SK-N-SH (cell line): ENCODE data around the gene FBN1. TPM values are rescaled to one million over a fixed set of nuclear protein-coding genes. Genes with fewer than 3 reads are reported as not detected.
A peak's percentile ranks its signal among the peaks of the same experiment; 100 is the strongest.

ENCODE experiments used
- CTCF ChIA-PET: fragments of 300-600, 350-600 bp; formaldehyde crosslinking; extraction: SDS; loops from one replicate; lab custom pipeline; 2021; lab: Yijun Ruan, JAX
- POLR2A ChIA-PET: fragments of 350-600 bp; sonication (Branson Sonifier 250); formaldehyde crosslinking; extraction: SDS; loops from one replicate; lab custom pipeline; 2020; ENCODE audit warnings: antibody characterized with exemption, inconsistent platforms; lab: Yijun Ruan, JAX
- DNase-seq: peaks from one replicate; pipeline ENCODE4 v3.0.0; 2012
- H2AFZ ChIP-seq: fragments of 200-600 bp; sonication (generic); 2 replicates; pipeline ENCODE4 v1.8.1; 2016; ENCODE audit warnings: antibody characterized with exemption, mild to moderate bottlenecking, low read depth
- H3F3A ChIP-seq: fragments of 200-600 bp; sonication (generic); replicated peaks from 2 replicates; pipeline ENCODE3; 2016; ENCODE audit warnings: antibody characterized with exemption, mild to moderate bottlenecking; ENCODE audit not compliant: insufficient read depth
- H3K27ac ChIP-seq, 2 experiments: fragments of 200-500 bp in 1 of 2; fragments of 200-600 bp in 1 of 2; sonication (Bioruptor generic) in 1 of 2; sonication (generic), shearing (Covaris generic) in 1 of 2; 2 replicates each; pipeline versions ENCODE4 v1.5.1 to v1.6.1; 2014 to 2016; ENCODE audit warnings: low read depth in 2 of 2, inconsistent platforms in 1 of 2, low read length in 1 of 2, mild to moderate bottlenecking in 1 of 2, mixed read lengths in 1 of 2
- H3K27me3 ChIP-seq: fragments of 200-600 bp; sonication (generic), shearing (Covaris generic); 2 replicates; pipeline ENCODE4 v1.6.1; 2016; ENCODE audit warnings: mixed run types; ENCODE audit not compliant: insufficient read depth
- H3K36me3 ChIP-seq, 2 experiments: fragments of 200-500 bp in 1 of 2; fragments of 200-600 bp in 1 of 2; sonication (Bioruptor generic) in 1 of 2; sonication (generic) in 1 of 2; replicated peaks in 1 of 2; 2 replicates each; pipeline versions ENCODE3 to v1.5.1; 2014 to 2016; ENCODE audit warnings: low read length in 1 of 2, mild to moderate bottlenecking in 1 of 2; ENCODE audit not compliant: insufficient read depth in 2 of 2, control insufficient read depth in 1 of 2
- H3K4me1 ChIP-seq, 2 experiments: fragments of 200-500 bp in 1 of 2; fragments of 200-600 bp in 1 of 2; sonication (Bioruptor generic) in 1 of 2; sonication (generic), shearing (Covaris generic) in 1 of 2; 2 replicates each; pipeline versions ENCODE4 v1.5.1 to v1.6.1; 2014 to 2016; ENCODE audit warnings: low read depth in 1 of 2, low read length in 1 of 2, mixed run types in 1 of 2; ENCODE audit not compliant: insufficient read depth in 2 of 2, control insufficient read depth in 1 of 2
- H3K4me2 ChIP-seq: fragments of 200-600 bp; sonication (generic), shearing (Covaris generic); 2 replicates; pipeline ENCODE4 v1.6.1; 2017; ENCODE audit warnings: mixed run types
- H3K4me3 ChIP-seq, 2 experiments: fragments of 200-500 bp in 1 of 2; fragments of 200-600 bp in 1 of 2; sonication (Bioruptor generic) in 1 of 2; sonication (generic), shearing (Covaris generic) in 1 of 2; 2 replicates each; pipeline versions ENCODE4 v1.5.1 to v1.8.1; 2014 to 2016; ENCODE audit warnings: low read depth in 2 of 2, inconsistent platforms in 1 of 2, low read length in 1 of 2, mild to moderate bottlenecking in 1 of 2, mixed read lengths in 1 of 2, moderate library complexity in 1 of 2
- H3K79me2 ChIP-seq: fragments of 200-600 bp; sonication (generic); 2 replicates; pipeline ENCODE4 v1.8.1; 2017; ENCODE audit warnings: mild to moderate bottlenecking; ENCODE audit not compliant: insufficient read depth
- H3K9ac ChIP-seq: fragments of 200-600 bp; sonication (generic); 2 replicates; pipeline ENCODE4 v1.6.1; 2017; ENCODE audit warnings: mixed run types
- H3K9me2 ChIP-seq: fragments of 200-600 bp; sonication (generic); 2 replicates; pipeline ENCODE4 v1.6.1; 2017; ENCODE audit warnings: mixed run types
- H3K9me3 ChIP-seq: fragments of 200-600 bp; sonication (generic); 2 replicates; pipeline ENCODE4 v1.6.1; 2017; ENCODE audit warnings: mixed run types, mild to moderate bottlenecking, moderate library complexity
- H4K20me1 ChIP-seq: fragments of 200-600 bp; sonication (generic); 2 replicates; pipeline ENCODE4 v1.6.1; 2017; ENCODE audit warnings: mild to moderate bottlenecking, mixed run types; ENCODE audit not compliant: insufficient read depth
- CHD2 ChIP-seq: fragments of 150-350 bp; IDR thresholded peaks from 2 replicates; pipeline ENCODE4 v1.6.1; 2018; ENCODE audit warnings: low read length; ENCODE audit not compliant: partially characterized antibody
- EP300 ChIP-seq, 2 experiments: IDR thresholded peaks; 2 replicates each; pipeline versions ENCODE4 v1.4.0 to v1.6.1; 2012; ENCODE audit warnings: borderline replicate concordance in 1 of 2, low read depth in 1 of 2, low read length in 1 of 2
- FOSL2 ChIP-seq: IDR thresholded peaks from 2 replicates; pipeline ENCODE4 v1.4.0; 2012; ENCODE audit warnings: low read depth, mild to moderate bottlenecking, moderate library complexity, borderline replicate concordance
- GATA2 ChIP-seq: sonication (generic); formaldehyde crosslinking; IDR thresholded peaks from 2 replicates; pipeline ENCODE4 v1.5.0; 2020; ENCODE audit warnings: mild to moderate bottlenecking, missing genetic modification reagents
- JUND ChIP-seq: IDR thresholded peaks from 2 replicates; pipeline ENCODE4 v1.4.0; 2012
- MAX ChIP-seq: IDR thresholded peaks from 2 replicates; pipeline ENCODE4 v1.4.0; 2012; ENCODE audit warnings: low read depth
- NFIC ChIP-seq: IDR thresholded peaks from 2 replicates; pipeline ENCODE4 v1.4.0; 2012; ENCODE audit warnings: borderline replicate concordance
- NRF1 ChIP-seq: IDR thresholded peaks from 2 replicates; pipeline ENCODE4 v1.6.1; 2012; ENCODE audit warnings: low read depth, mild to moderate bottlenecking, low read length
- PBX3 ChIP-seq: IDR thresholded peaks from 2 replicates; pipeline ENCODE4; 2012
- RFX5 ChIP-seq: IDR thresholded peaks from 2 replicates; pipeline ENCODE4 v1.6.1; 2012; ENCODE audit warnings: mild to moderate bottlenecking, improper control_type of control experiment, low read length
- RXRA ChIP-seq: IDR thresholded peaks from 2 replicates; pipeline ENCODE4 v1.4.0; 2012; ENCODE audit warnings: low read depth, mild to moderate bottlenecking, borderline replicate concordance
- SIN3A ChIP-seq: IDR thresholded peaks from 2 replicates; pipeline ENCODE4 v1.6.1; 2012; ENCODE audit warnings: low read depth, mild to moderate bottlenecking, low read length, moderate library complexity, borderline replicate concordance
- TCF12 ChIP-seq: IDR thresholded peaks from 2 replicates; pipeline ENCODE4 v1.4.0; 2012
- TEAD4 ChIP-seq: IDR thresholded peaks from 2 replicates; pipeline ENCODE4 v1.4.0; 2012; ENCODE audit warnings: mild to moderate bottlenecking, borderline replicate concordance; ENCODE audit not compliant: insufficient read depth
- USF1 ChIP-seq: IDR thresholded peaks from 2 replicates; pipeline ENCODE4 v1.4.0; 2012; ENCODE audit warnings: low read depth, borderline replicate concordance
- YY1 ChIP-seq: IDR thresholded peaks from 2 replicates; pipeline ENCODE4 v1.4.0; 2012; ENCODE audit warnings: low read depth, mild to moderate bottlenecking
- WGBS: methylation state at CpG from one replicate; pipeline ENCODE4 v1.1.6; 2017; ENCODE audit warnings: low lambda C conversion rate; 5-methylcytosine and 5-hydroxymethylcytosine counted together
- polyA plus RNA-seq, 3 experiments: library from polyadenylated mRNA; depleted of rRNA; stranded (reverse); fragments of >200 nt; gene quantifications; 2 replicates each; pipeline ENCODE4 v1.2.3, GENCODE V29; 2012

FBN1 gene
- polyA plus RNA-seq, 1 of the 3 experiments (the other 2 are of a cell fraction): 248 TPM

- H3K4me3 ChIP-seq: no peak overlapping the region
- ChIA-PET CTCF (interaction anchor here (1.7 kb wide), 1 partner anchor 10 kb away, joined by 3 read pairs; no protein-coding TSS in a partner anchor), POLR2A (no interaction called here)
- TF ChIP-seq TCF12: no peak
- TF ChIP-seq MAX: no peak
- no peak for TF ChIP-seq SIN3A
- TF ChIP-seq USF1: no peak
- TF ChIP-seq RFX5: no peak
- no peak for TF ChIP-seq FOSL2
- no peak for TF ChIP-seq RXRA
- no peak for TF ChIP-seq TEAD4
- no peak for TF ChIP-seq YY1
- no peak overlapping the region; the same call in 1 of the 2 replicates for H3K9ac ChIP-seq
- H4K20me1 ChIP-seq: peaks cover 6% of the 10 kb centered on the region; the same call in 1 of the 2 replicates
- no peaks in the 10 kb centered on the region for H3K9me3 ChIP-seq
- H3K4me1 ChIP-seq: peaks cover 9 to 16% of the 10 kb centered on the region in 2 experiments; a peak in 3 of 4 replicates
- no peak overlapping the region for H2AFZ ChIP-seq
- H3K9me2 ChIP-seq: no peaks in the 10 kb centered on the region
- no peaks in the 10 kb centered on the region; the same call in 1 of the 2 replicates for H3K79me2 ChIP-seq
- H3K27ac ChIP-seq: peak overlapping the region; percentile 16 to 67; a peak in 3 of 4 replicates
- H3K27me3 ChIP-seq: no peaks in the 10 kb centered on the region
- no peak overlapping the region for H3K4me2 ChIP-seq
- DNase-seq: no peak
- peaks cover 49% of the 10 kb centered on the region for H3F3A ChIP-seq
- WGBS: 45% methylated on average over 3 of the region's 3 CpGs
- H3K36me3 ChIP-seq: peaks cover 89 to 92% of the 10 kb centered on the region in 2 experiments
These were observed 229.2 kb downstream of the FBN1 start for GRCh38 chr15:48416301-48416700.

- Histone ChIP-seq H3K9ac (no peak overlapping the region), H3K4me1 (peaks cover 9 to 16% of the 10 kb centered on the region in 2 experiments; a peak in 3 of 4 replicates), H3K9me3 (no peaks in the 10 kb centered on the region), H3K9me2 (no peaks in the 10 kb centered on the region), H3K79me2 (no peaks in the 10 kb centered on the region), H3K36me3 (peaks cover 89 to 92% of the 10 kb centered on the region in 2 experiments), H3K27ac (peak overlapping the region in 1 of 2 experiments; percentile 67; a peak in 3 of 4 replicates), H2AFZ (no peak overlapping the region), H3K4me3 (no peak overlapping the region), H4K20me1 (peaks cover 6% of the 10 kb centered on the region; the same call in 1 of the 2 replicates), H3K4me2 (peak overlapping the region; percentile 48), H3K27me3 (no peaks in the 10 kb centered on the region), H3F3A (peaks cover 42% of the 10 kb centered on the region)
- DNase-seq: no peak
- POLR2A ChIA-PET: no interaction called here
- TF ChIP-seq RXRA (no peak), TCF12 (peak; percentile 48), FOSL2 (peak; percentile 35; the same call in 1 of the 2 replicates), NFIC (peak; percentile 70), GATA2 (CRISPR knock-in tag) (no peak), PBX3 (peak; percentile 69), EP300 (IDR thresholded peaks at IDR 0.05; ENCODE audit: borderline replicate concordance in 1 of 2, low read depth in 1 of 2, low read length in 1 of 2) (peak in 1 of 2 experiments; percentile 40; a peak in 2 of 4 replicates), NRF1 (no peak), JUND (peak; percentile 53), CHD2 (no peak)
- WGBS: 75% methylated on average over 13 of the region's 15 CpGs
- CTCF ChIA-PET: interaction anchor here (0.6 to 1.0 kb wide), 2 partner anchors 8 to 60 kb away, joined by 3 read pairs; no protein-coding TSS in a partner anchor
These were observed 230.2 kb downstream of the FBN1 start for GRCh38 chr15:48415036-48415886.
